Measurements from ENCODE around the gene SNPH.

The SNPH gene

DNA sequence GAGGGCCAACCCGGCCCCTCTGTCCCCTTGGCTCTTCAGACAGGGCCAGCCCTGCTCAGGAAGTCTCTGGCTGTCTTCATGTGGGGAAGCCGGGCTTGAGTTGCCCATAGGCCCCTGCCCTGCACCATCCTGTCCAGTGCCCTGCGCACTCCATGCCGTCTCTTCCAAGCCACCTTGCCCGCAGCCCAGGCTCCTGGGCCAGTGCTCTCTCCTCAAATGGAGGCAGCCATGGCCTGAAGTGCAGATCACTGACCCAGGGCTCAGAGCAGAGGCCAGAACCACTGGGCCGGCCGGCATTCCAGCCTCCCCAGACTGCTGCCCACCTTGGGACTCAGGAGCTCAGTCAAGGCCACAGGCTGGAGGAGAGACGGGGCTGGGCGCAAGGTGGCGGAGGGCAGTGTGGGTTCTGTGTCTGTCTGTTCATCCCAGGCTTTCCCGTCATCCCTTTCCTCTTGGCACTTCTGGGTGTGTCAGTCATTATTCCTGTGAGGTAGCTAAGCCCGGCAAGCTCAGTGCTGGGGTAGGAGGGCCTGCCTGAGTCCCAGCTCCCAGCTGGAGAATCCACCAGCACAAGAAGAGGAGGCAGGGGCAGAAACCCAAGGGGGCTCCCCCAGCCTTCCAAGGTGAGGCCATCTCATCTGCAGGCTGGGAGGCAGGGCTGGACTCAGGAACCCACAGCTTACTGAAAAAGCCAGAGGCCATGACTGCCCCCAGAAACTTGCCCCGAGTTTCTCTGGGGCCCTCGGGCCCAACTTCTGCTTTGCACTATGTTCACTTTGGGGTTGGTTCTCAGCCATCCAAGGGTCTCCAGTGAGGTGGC lies 40.4 kb downstream of the SNPH start:
- DNase-seq (ENCODE audit: low read depth in 2 of 2) = no peak

GRCh38 chr20:1307171-1307570 lies 41.1 kb downstream of the SNPH start:
- no peak for DNase-seq (ENCODE audit: low read depth in 2 of 2)

DNA sequence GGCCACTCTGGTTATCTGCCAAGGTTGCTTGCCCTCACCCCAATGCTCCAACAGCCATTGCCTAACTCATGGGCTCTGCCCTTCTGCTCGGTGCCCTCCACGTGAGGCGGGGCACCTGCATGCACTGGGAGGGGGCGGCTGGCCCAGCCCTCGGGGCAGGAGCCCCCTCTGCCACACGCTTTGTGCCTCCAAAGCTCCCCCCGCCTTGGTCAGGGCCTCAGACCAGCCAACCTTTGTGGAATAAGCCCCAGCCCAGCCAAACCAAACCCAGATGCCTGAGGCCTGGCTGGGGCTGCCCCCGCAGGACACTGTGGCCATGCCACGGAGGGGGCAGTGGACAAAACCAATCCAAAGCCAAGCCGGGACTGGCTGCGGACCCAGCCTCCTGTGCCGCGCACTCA lies 41.5 kb downstream of the SNPH start:
- no peak for DNase-seq (ENCODE audit: low read depth in 2 of 2)

DNA sequence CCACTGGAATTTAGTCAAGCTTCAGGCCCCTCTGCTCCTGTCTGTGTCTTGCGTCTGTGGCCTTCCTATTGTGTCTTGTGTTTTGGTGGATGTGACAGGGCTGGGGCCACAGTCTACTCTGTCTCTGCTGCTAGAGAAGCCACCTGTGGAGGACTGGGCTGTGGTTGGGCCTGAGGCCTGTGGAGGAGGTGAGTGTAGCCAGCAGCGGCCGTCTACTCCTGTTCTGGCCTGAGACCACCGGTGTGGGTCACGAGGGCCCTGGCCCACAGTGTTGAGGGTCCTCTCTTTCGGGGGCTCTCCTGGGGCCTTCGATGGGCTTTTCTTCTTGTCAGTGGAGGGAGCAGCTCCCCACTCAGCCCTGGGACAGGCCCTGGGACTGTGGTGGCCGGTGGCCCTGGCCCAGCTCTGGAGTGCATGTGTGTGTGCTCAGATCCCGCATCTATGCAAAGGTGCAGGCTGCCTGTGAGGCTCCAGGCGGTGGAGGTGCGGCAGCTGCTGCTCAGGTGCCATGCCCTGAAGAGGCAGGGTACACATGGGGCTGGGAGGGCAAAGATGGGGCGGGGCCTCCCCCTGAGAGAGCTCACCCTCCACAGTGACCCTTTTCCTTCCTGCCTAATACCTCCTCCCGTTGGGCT lies 42.1 kb downstream of the SNPH start:
- DNase-seq (ENCODE audit: low read depth in 2 of 2) = no peak

- no peak for DNase-seq (ENCODE audit: low read depth in 2 of 2)
Measured at GRCh38 chr20:1308702-1309095, 42.6 kb downstream of the SNPH start.

GRCh38 chr20:1309439-1309847 lies 43.3 kb downstream of the SNPH start:
- no peak for DNase-seq (ENCODE audit: low read depth in 2 of 2)

DNA sequence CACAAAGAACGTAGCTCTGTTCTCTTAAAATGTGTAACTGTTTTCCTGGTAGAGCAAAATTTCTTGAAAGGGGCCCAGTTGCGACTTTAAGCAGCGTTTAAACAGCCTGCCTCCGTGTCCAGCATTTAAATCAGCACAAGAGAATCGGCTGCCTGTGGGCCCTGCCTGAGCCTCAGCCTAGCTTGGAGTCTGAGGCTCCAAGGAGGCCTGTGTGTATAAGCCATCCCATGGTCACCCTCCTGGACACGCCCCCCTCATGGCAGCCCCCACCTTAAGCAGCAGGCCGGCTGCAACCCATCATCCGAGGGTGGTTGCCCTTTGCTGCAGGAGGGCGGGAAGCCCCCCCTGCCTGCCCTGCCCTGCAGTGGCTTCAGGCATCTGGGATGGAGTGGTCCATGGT lies 44.0 kb downstream of the SNPH start:
- no peak for DNase-seq (ENCODE audit: low read depth in 2 of 2)

- DNase-seq (ENCODE audit: low read depth in 2 of 2) = no peak
Measured at GRCh38 chr20:1310506-1311190, 44.6 kb downstream of the SNPH start.

DNA sequence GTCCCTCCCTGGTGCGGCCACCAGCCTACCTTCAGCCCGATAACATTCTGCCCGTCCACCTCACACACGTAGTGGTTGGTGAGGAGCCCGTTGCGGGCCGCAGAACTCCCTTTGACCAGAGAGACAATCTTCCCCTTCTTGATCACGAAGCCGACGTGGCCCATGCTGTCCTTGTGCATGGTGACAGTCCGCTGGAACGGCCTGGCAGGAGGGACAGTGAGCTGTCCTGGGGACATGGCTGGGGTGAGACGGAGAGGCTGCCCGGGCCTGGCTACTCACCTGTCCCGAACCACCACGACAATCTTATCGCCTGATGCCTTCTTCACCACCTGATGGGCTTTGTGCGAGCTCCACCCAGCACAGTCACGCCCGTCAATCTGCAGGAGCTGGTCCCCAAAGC lies 46.2 kb downstream of the SNPH start:
- no peak for DNase-seq (ENCODE audit: low read depth in 2 of 2)

GRCh38 chr20:1312904-1313235 lies 46.8 kb downstream of the SNPH start:
- no peak for DNase-seq (ENCODE audit: low read depth in 2 of 2)

- DNase-seq (ENCODE audit: low read depth in 2 of 2) = peak; percentile 17 to 25
Measured at GRCh38 chr20:1313236-1313964, 47.3 kb downstream of the SNPH start.

DNA sequence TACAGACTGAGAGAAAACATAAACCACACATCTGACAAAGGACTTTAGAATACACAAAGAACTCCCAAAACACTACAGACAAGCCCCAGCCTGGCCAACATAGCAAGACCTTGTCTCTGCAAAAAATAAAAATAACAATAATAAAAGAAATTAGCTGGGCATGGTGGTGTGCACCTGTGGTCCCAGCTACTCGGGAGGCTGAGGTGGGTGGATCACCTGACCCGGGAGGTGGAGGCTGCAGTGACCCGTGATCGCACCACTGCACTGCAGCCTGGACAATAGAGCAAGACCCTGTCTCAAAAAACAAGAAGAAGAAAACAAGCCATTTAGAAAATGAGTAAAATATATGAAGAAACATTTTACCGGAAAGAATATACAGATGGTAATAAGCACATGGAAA lies 49.7 kb downstream of the SNPH start:
- no peak for DNase-seq (ENCODE audit: low read depth in 2 of 2)

- DNase-seq (ENCODE audit: low read depth in 2 of 2) = no peak
Measured at GRCh38 chr20:1317545-1318255, 51.6 kb downstream of the SNPH start.

DNA sequence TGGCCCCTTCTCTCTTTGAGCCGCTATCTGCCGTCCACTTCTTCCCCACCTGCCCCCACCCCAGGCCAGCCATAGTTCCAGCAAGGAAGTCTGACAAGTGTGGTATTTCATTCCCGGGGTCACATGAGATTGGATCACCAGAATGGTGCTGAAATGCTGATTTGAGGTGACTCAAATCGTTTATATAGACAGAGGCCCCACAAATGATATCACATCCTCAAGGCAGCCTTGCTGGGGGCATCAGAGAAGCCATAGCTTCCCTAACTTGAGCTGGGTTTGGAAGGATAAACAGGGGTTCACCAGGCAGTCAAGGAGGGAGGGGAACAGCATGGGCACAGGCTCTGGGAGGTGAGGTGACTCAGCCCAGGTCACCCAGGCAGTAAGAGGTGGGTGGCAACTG lies 53.0 kb downstream of the SNPH start:
- DNase-seq (ENCODE audit: low read depth in 2 of 2) = no peak

DNA sequence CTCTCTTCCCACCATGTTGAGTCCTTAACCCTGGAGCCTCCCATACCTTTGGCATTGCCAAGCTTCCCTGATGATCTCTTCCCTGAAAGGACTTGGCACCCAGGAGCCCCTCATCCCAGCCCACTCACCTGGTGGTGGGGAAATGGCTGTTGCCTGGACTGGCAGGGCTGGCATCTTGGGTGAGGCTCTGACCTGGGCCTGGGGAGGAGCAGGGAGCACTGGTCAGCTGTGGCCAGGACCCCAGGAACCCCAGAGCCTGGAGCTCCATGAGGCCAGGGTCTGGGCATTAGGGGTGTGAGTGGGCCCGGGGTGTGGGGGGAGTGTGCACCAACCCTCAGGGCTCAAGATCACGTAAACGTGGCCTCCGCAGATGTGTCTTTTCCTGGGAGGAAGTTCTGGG lies 53.4 kb downstream of the SNPH start:
- no peak for DNase-seq (ENCODE audit: low read depth in 2 of 2)

GRCh38 chr20:1320016-1320415 lies 53.9 kb downstream of the SNPH start:
- DNase-seq (ENCODE audit: low read depth in 2 of 2) = no peak

GRCh38 chr20:1320902-1321653 lies 55.0 kb downstream of the SNPH start:
- DNase-seq (ENCODE audit: low read depth in 2 of 2) = no peak

GRCh38 chr20:1321654-1321939 lies 55.5 kb downstream of the SNPH start:
- DNase-seq (ENCODE audit: low read depth in 2 of 2) = no peak

DNA sequence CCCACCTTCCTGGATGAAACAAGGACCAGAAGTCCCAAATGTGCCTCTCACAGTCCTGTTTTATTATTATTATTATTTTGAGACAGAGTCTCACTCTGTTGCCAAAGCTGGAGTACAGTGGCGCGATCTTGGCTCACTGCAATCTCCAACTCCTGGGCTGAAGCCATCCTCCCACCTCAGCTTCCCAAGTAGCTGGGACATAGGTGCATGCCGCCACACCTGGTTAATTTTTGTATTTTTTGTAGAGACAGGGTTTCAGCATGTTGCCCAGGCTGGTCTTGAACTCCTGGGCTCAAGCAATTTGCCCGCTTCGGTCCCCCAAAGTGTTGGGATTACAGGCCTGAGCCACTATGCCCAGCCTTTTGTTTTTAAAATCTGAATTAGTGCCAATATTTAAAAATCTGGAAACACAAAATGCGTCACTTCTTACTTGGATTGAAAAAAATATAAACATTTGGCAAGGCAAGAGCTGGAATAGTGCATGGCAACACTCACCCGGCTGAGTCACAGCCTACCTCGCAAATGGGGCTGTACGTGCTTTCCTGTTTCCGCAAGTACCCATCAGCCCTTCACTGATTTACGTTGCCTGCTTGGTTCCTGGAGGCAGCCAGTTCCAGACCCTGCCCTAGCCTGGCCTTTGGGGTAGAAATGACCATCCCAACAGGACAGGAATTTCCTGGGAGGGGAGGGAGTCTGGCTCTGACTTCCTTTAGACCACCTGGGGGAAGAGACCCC lies 56.6 kb downstream of the SNPH start:
- no peak for DNase-seq (ENCODE audit: low read depth in 2 of 2)

GRCh38 chr20:1323256-1323655 lies 57.2 kb downstream of the SNPH start:
- DNase-seq (ENCODE audit: low read depth in 2 of 2) = no peak

Data from activated CD8-positive, alpha-beta memory T cell treated with anti-CD3 and anti-CD28 coated beads for 4 hours (primary cell).